GM23338 (cell line): Measurements from ENCODE around the gene GNAO1. TPM values are rescaled to one million over a fixed set of nuclear protein-coding genes. Genes with fewer than 3 reads are reported as not detected.

Experiments used
- ATAC-seq: fragments of 200-7000 bp; cut with Tn5 transposase; 3 replicates; pipeline ENCODE4 v1.9.1; 2020
- DNase-seq: peaks from one replicate; pipeline ENCODE4 v3.0.0-alpha.2; 2015; ENCODE audit warnings: low spot score
- H2AFZ ChIP-seq: fragments of 200-600 bp; sonication (generic); 2 replicates; pipeline ENCODE4 v1.8.0; 2016; ENCODE audit warnings: antibody characterized with exemption, mild to moderate bottlenecking, moderate library complexity
- H3F3A ChIP-seq: fragments of 200-600 bp; sonication (generic); replicated peaks from 2 replicates; pipeline ENCODE4 v1.8.0; 2017; ENCODE audit warnings: antibody characterized with exemption, mixed run types, low read depth
- H3K27ac ChIP-seq: fragments of 200-600 bp; sonication (generic); 2 replicates; pipeline ENCODE4 v1.6.1; 2016; ENCODE audit warnings: low read depth
- H3K27me3 ChIP-seq: fragments of 200-600 bp; sonication (generic); 2 replicates; pipeline ENCODE4 v1.8.0; 2016; ENCODE audit warnings: mild to moderate bottlenecking, mixed run types, moderate library complexity; ENCODE audit not compliant: insufficient read depth
- H3K36me3 ChIP-seq: fragments of 200-600 bp; sonication (generic); 2 replicates; pipeline ENCODE4 v1.8.0; 2016; ENCODE audit warnings: mild to moderate bottlenecking; ENCODE audit not compliant: insufficient read depth
- H3K4me1 ChIP-seq: fragments of 200-600 bp; sonication (generic); 2 replicates; pipeline ENCODE4 v1.8.0; 2016; ENCODE audit warnings: mild to moderate bottlenecking, moderate library complexity; ENCODE audit not compliant: insufficient read depth
- H3K4me2 ChIP-seq: fragments of 200-600 bp; sonication (generic); 2 replicates; pipeline ENCODE4 v1.7.1; 2017; ENCODE audit warnings: mixed run types
- H3K4me3 ChIP-seq: fragments of 200-600 bp; sonication (generic); 2 replicates; pipeline ENCODE4 v1.6.1; 2016; ENCODE audit warnings: mixed run types
- H3K79me2 ChIP-seq: fragments of 200-600 bp; sonication (generic); replicated peaks from 2 replicates; pipeline ENCODE4 v1.8.0; 2017; ENCODE audit warnings: mild to moderate bottlenecking; ENCODE audit not compliant: insufficient read depth
- H3K9me2 ChIP-seq: fragments of 200-600 bp; sonication (generic); 2 replicates; pipeline ENCODE4 v1.8.0; 2017; ENCODE audit not compliant: insufficient read depth
- H4K20me1 ChIP-seq: fragments of 200-600 bp; sonication (generic); replicated peaks from 2 replicates; pipeline ENCODE4 v1.8.0; 2017; ENCODE audit warnings: mild to moderate bottlenecking; ENCODE audit not compliant: insufficient read depth
- H3K27ac Mint-ChIP-seq: 2 replicates; pipeline ENCODE4 v1.8.0; 2020; ENCODE audit warnings: inconsistent platforms, mild to moderate bottlenecking, moderate library complexity, mixed read lengths
- H3K27me3 Mint-ChIP-seq: 3 replicates; pipeline ENCODE4 v1.8.0; 2022; ENCODE audit warnings: low read depth, mild to moderate bottlenecking, moderate library complexity, mixed read lengths, inconsistent platforms; ENCODE audit not compliant: insufficient read depth, poor library complexity
- H3K36me3 Mint-ChIP-seq: 3 replicates; pipeline ENCODE4 v1.8.0; 2021; ENCODE audit warnings: low read depth, mild to moderate bottlenecking, inconsistent platforms, moderate library complexity, mixed read lengths
- H3K4me1 Mint-ChIP-seq: 3 replicates; pipeline ENCODE4 v1.8.0; 2020; ENCODE audit warnings: mild to moderate bottlenecking, inconsistent platforms, mixed read lengths
- H3K4me3 Mint-ChIP-seq: 3 replicates; pipeline ENCODE4 v1.8.0; 2021; ENCODE audit warnings: moderate library complexity, mild to moderate bottlenecking, inconsistent platforms, mixed read lengths
- H3K9me3 Mint-ChIP-seq: 3 replicates; pipeline ENCODE4 v1.8.0; 2020; ENCODE audit warnings: moderate library complexity, mild to moderate bottlenecking, inconsistent platforms, mixed read lengths
- CTCF ChIP-seq, 2 experiments: fragments of 200-600 bp in 1 of 2; sonication (generic) in 1 of 2; conservative IDR thresholded peaks; 2 replicates each; pipeline versions ENCODE4 v1.5.1 to v1.6.1; 2016 to 2017; ENCODE audit warnings: antibody characterized with exemption in 2 of 2, low read depth in 2 of 2, mild to moderate bottlenecking in 2 of 2, moderate library complexity in 1 of 2
- JUNB ChIP-seq: IDR thresholded peaks from one replicate; pipeline ENCODE4 v1.6.1; 2016; ENCODE audit warnings: antibody characterized with exemption; ENCODE audit not compliant: unreplicated experiment
- ZNF462 ChIP-seq: fragments of 250-450 bp; sonication (Bioruptor Pico); IDR thresholded peaks from 2 replicates; pipeline ENCODE4 v1.5.0; 2020; ENCODE audit warnings: mild to moderate bottlenecking, moderate library complexity
- polyA plus RNA-seq: library from polyadenylated mRNA; unstranded; fragments of >200 nt; fragmentation: Nextera tagmentation; extraction: Ambion mirVana; gene quantifications from 2 replicates; pipeline ENCODE4 v1.2.1, GENCODE V29; 2016
- total RNA-seq: library from RNA; depleted of rRNA; stranded (reverse); fragments of >200 nt; shearing (Covaris generic); gene quantifications from 2 replicates; pipeline ENCODE4 v1.2.3, GENCODE V29; 2014

Gene GNAO1
- total and polyA plus RNA-seq, 2 experiments from 2014 or later: 6.5 to 24.8 TPM

GRCh38 chr16:56401482-56401881 lies 210.2 kb downstream of the GNAO1 start:
- H3K27me3 Mint-ChIP-seq: peaks cover 2% of the 10 kb centered on the region
- no peaks in the 10 kb centered on the region; the same call in 2 of the 3 replicates for H3K4me1 Mint-ChIP-seq
- Histone ChIP-seq H3K4me3 (no peak overlapping the region), H3F3A (no peaks in the 10 kb centered on the region), H3K36me3 (0 out of 2 replicates have a peak, but pooled peaks cover 14% of the 10 kb centered on the region), H4K20me1 (no peaks in the 10 kb centered on the region), H3K4me1 (no peaks in the 10 kb centered on the region), H3K27ac (no peak overlapping the region), H3K9me2 (no peaks in the 10 kb centered on the region), H3K79me2 (no peaks in the 10 kb centered on the region), H2AFZ (no peak overlapping the region), H3K4me2 (no peak overlapping the region), H3K27me3 (no peaks in the 10 kb centered on the region)
- ATAC-seq: peak; percentile 95
- peak; percentile 47 to 57 for TF ChIP-seq CTCF (conservative IDR thresholded peaks at IDR 0.05; ENCODE audit: low read depth in 2 of 2)
- no peak for TF ChIP-seq JUNB
- no peak for TF ChIP-seq ZNF462 (CRISPR knock-in tag)
- H3K4me3 Mint-ChIP-seq: no peak overlapping the region
- H3K36me3 Mint-ChIP-seq: peaks cover 26% of the 10 kb centered on the region
- no peaks in the 10 kb centered on the region for H3K9me3 Mint-ChIP-seq
- no peak overlapping the region for H3K27ac Mint-ChIP-seq
- peak; percentile 66 for DNase-seq
